Vagina (tissue), 2 donors: ENCODE data around the gene SCAPER. TPM values are rescaled to one million over a fixed set of nuclear protein-coding genes. Genes with fewer than 3 reads are reported as not detected.

ENCODE experiments used
- DNase-seq, 2 donors: peaks; one replicate each; pipeline ENCODE4 v3.0.0-alpha.2; 2017; ENCODE audit errors: extremely low spot score in 2 of 2
- H3K27ac ChIP-seq: fragments of 200-600 bp; sonication (generic); one replicate; pipeline ENCODE4 v1.5.1; 2019
- H3K27me3 ChIP-seq: fragments of 200-600 bp; sonication (generic); one replicate; pipeline ENCODE4 v1.5.1; 2019
- H3K36me3 ChIP-seq, 2 donors: fragments of 200-600 bp; sonication (generic); one replicate each; pipeline ENCODE4 v1.5.1; 2017 to 2019
- H3K4me1 ChIP-seq: fragments of 200-600 bp; sonication (generic); one replicate; pipeline ENCODE4 v1.5.1; 2019
- H3K4me3 ChIP-seq, 2 donors: fragments of 200-600 bp; sonication (generic); 1 replicate in 1 of 2; 2 replicates in 1 of 2; pipeline ENCODE4 v1.5.1; 2016 to 2019
- H3K9me3 ChIP-seq: fragments of 200-600 bp; sonication (generic); one replicate; pipeline ENCODE4 v1.5.1; 2019
- POLR2A ChIP-seq, 2 donors: fragments of 450-650 bp; IDR thresholded peaks; one replicate each; pipeline ENCODE4 v1.6.1; 2017; ENCODE audit warnings: antibody characterized with exemption in 2 of 2, mild to moderate bottlenecking in 2 of 2, moderate library complexity in 2 of 2
- POLR2AphosphoS5 ChIP-seq, 2 donors: sonication (generic); formaldehyde crosslinking; IDR thresholded peaks; one replicate each; pipeline ENCODE4 v1.9.0; 2017; ENCODE audit warnings: antibody characterized with exemption in 2 of 2, mild to moderate bottlenecking in 2 of 2, low read depth in 1 of 2; ENCODE audit not compliant: insufficient read depth in 1 of 2
- intact Hi-C: fragments of 100-400 bp; cut with DNase I; formaldehyde crosslinking; loops from one replicate; pipeline ENCODE4 v1.15.1; 2023
- total RNA-seq: library from RNA; depleted of rRNA; stranded (reverse); fragments of >200 nt; gene quantifications from one replicate; pipeline ENCODE4 v1.2.3, GENCODE V29; 2016
- TF ChIP-seq, protein P1 (sequence below), 3 experiments: fragments of 450-650 bp in 2 of 3; fragments of 200-600 bp in 1 of 3; sonication (generic) in 1 of 3; IDR thresholded peaks; one replicate each; pipeline ENCODE4 v1.5.1; 2017 to 2019; ENCODE audit warnings: antibody characterized with exemption in 3 of 3, mild to moderate bottlenecking in 2 of 3, moderate library complexity in 2 of 3

The SCAPER gene
- total RNA-seq, 1 donor from 2014 or later = 51.3 TPM

DNA sequence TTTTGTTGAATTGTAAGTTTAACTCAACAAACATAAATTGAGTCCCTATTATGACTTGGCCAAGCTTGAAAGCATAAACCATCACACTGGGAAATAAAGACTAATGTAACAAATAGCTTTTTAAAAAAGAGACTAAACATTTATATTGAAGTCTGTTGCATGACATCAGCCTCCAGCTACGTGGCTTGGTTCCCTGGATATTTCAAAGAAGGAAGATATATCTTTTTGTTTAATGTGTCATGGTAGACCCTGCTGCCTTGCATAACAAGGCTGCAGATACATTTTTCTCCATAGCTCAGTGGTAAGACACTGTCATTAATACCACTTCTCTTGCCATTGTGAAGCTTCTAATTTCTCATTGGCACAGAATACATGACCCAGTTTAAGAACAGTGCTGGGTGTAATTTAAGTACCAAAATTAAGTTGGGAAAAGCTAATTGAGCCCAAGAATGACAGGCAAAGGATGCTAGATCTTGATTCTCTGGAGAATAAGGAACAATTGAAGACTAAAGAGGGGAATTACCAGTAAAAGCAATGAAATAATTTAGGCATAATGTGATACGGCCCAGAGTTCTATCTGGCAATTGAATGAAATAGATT lies 40.5 kb upstream of the SCAPER start:
- peaks cover 0 to 21% of the 10 kb centered on the region in 2 donors for H3K36me3 ChIP-seq
- H3K9me3 ChIP-seq = no peaks in the 10 kb centered on the region
- no peak overlapping the region for H3K4me3 ChIP-seq
- intact Hi-C loops = no loop called here
- H3K4me1 ChIP-seq = no peaks in the 10 kb centered on the region
- no peak overlapping the region for H3K27ac ChIP-seq
- DNase-seq = no peak
- no peaks in the 10 kb centered on the region for H3K27me3 ChIP-seq
- TF ChIP-seq, protein P1, sequence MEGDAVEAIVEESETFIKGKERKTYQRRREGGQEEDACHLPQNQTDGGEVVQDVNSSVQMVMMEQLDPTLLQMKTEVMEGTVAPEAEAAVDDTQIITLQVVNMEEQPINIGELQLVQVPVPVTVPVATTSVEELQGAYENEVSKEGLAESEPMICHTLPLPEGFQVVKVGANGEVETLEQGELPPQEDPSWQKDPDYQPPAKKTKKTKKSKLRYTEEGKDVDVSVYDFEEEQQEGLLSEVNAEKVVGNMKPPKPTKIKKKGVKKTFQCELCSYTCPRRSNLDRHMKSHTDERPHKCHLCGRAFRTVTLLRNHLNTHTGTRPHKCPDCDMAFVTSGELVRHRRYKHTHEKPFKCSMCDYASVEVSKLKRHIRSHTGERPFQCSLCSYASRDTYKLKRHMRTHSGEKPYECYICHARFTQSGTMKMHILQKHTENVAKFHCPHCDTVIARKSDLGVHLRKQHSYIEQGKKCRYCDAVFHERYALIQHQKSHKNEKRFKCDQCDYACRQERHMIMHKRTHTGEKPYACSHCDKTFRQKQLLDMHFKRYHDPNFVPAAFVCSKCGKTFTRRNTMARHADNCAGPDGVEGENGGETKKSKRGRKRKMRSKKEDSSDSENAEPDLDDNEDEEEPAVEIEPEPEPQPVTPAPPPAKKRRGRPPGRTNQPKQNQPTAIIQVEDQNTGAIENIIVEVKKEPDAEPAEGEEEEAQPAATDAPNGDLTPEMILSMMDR (IDR thresholded peaks at IDR 0.05) = no peak
- no peak for TF ChIP-seq POLR2A (IDR thresholded peaks at IDR 0.05)
- TF ChIP-seq POLR2AphosphoS5 (IDR thresholded peaks at IDR 0.05; ENCODE audit: insufficient read depth in 1 of 2, low read depth in 1 of 2) = no peak

DNA sequence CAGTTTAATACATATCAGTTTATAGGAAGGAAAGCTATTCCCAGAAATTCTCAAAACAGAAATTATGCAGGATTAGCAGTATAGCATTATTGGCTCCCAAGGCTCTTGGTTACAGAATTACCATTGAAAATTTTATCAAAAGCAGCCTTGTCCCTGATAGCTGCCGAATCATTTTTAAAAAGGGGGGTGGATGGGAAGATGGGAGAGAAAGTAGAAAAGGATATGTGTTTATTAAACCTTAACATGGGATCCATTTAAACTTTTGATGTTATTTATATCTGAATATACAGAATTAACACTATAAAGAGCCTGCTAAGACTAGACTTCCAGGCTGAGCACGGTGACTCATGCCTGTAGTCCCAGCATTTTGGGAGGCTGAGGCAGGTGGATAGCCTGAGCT lies 37.2 kb upstream of the SCAPER start:
- Histone ChIP-seq H3K4me3 (no peak overlapping the region), H3K27ac (no peak overlapping the region), H3K36me3 (peaks cover 0 to 18% of the 10 kb centered on the region in 2 donors), H3K4me1 (no peaks in the 10 kb centered on the region), H3K9me3 (no peaks in the 10 kb centered on the region), H3K27me3 (no peaks in the 10 kb centered on the region)
- intact Hi-C loops = no loop called here
- DNase-seq = no peak
- TF ChIP-seq, protein P1 (IDR thresholded peaks at IDR 0.05) = no peak
- TF ChIP-seq POLR2A (IDR thresholded peaks at IDR 0.05) (no peak), POLR2AphosphoS5 (IDR thresholded peaks at IDR 0.05; ENCODE audit: insufficient read depth in 1 of 2, low read depth in 1 of 2) (no peak)

DNA sequence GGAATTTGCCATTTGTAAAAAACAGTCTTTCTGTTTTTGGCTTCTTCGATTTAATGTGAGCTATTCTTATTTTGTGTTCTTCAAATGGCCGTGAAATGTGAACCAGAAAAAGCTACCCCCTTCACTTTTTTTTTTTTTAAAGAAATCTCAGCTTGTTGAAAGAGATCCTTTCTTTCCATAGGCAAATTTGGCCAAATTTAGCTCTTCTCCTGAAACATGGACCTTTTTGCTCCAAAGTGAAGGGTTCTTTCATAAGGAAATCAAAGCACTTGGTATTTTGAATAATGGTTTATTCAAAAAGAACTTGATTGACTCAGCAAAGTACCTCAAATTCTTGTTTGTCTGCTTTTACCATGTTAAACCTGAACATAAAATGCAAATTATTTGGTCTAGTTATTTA lies 36.5 kb upstream of the SCAPER start:
- no peaks in the 10 kb centered on the region for H3K9me3 ChIP-seq
- no peaks in the 10 kb centered on the region for H3K4me1 ChIP-seq
- TF ChIP-seq POLR2A (IDR thresholded peaks at IDR 0.05) (no peak), POLR2AphosphoS5 (IDR thresholded peaks at IDR 0.05; ENCODE audit: insufficient read depth in 1 of 2, low read depth in 1 of 2) (no peak)
- TF ChIP-seq, protein P1 (IDR thresholded peaks at IDR 0.05) = no peak
- H3K27me3 ChIP-seq = no peaks in the 10 kb centered on the region
- H3K36me3 ChIP-seq = peaks cover 0 to 23% of the 10 kb centered on the region in 2 donors
- intact Hi-C loops = no loop called here
- DNase-seq = no peak
- no peak overlapping the region for H3K4me3 ChIP-seq
- no peak overlapping the region for H3K27ac ChIP-seq

DNA sequence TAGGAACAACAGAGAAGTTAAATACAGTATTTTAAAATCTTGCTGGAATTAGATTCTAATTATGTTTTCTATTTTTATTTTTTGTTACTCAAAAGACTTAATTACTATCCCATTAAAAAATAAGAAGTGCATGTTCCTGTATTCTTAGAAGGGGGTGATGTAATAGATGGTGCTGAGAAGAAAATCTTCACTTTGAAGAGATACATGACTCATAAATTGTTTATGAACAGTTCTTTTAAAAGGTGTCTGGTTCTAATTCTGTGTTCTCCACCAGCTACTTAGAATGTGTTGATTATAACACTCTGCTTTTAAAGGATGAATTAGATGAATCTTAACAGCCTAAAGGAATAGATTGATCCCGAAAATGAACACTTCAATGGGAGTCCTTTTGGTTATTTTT lies 34.6 kb upstream of the SCAPER start:
- H3K27me3 ChIP-seq = no peaks in the 10 kb centered on the region
- TF ChIP-seq POLR2AphosphoS5 (IDR thresholded peaks at IDR 0.05; ENCODE audit: insufficient read depth in 1 of 2, low read depth in 1 of 2) (no peak), POLR2A (IDR thresholded peaks at IDR 0.05) (no peak)
- TF ChIP-seq, protein P1 (IDR thresholded peaks at IDR 0.05) = no peak
- intact Hi-C loops = no loop called here
- H3K4me3 ChIP-seq = no peak overlapping the region
- no peaks in the 10 kb centered on the region for H3K4me1 ChIP-seq
- no peak overlapping the region for H3K27ac ChIP-seq
- H3K9me3 ChIP-seq = no peaks in the 10 kb centered on the region
- DNase-seq = no peak
- H3K36me3 ChIP-seq = peaks cover 0 to 28% of the 10 kb centered on the region in 2 donors

DNA sequence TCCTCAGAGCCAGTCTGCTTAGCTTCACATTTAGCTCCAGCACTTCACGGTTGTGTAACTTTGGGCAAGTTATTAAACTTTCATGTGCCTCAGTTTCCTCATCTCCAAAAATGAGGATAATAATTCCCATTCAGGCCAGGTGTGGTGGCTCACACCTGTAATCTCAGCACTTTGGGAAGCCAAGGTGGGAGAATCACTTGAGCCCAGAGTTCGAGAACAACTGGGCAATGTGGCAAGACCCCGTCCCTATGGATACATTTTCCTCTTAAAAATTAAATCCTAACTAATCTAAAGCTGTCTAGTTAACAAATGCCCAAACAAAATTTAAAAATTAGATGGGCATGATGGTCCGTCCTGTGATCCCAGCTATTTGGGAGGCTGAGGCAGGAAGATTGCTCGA lies 33.6 kb upstream of the SCAPER start:
- intact Hi-C loops = no loop called here
- TF ChIP-seq POLR2AphosphoS5 (IDR thresholded peaks at IDR 0.05; ENCODE audit: insufficient read depth in 1 of 2, low read depth in 1 of 2) (no peak), POLR2A (IDR thresholded peaks at IDR 0.05) (no peak)
- TF ChIP-seq, protein P1 (IDR thresholded peaks at IDR 0.05) = no peak
- no peak for DNase-seq
- Histone ChIP-seq H3K9me3 (no peaks in the 10 kb centered on the region), H3K36me3 (peaks cover 0 to 28% of the 10 kb centered on the region in 2 donors), H3K27ac (no peak overlapping the region), H3K4me3 (no peak overlapping the region), H3K27me3 (no peaks in the 10 kb centered on the region), H3K4me1 (no peaks in the 10 kb centered on the region)
